HepG2 (cell line): ENCODE data around the gene CSPG5. TPM values are rescaled to one million over a fixed set of nuclear protein-coding genes. Genes with fewer than 3 reads are reported as not detected.

Experiments
- CC2D1A ChIP-seq: sonication (generic); formaldehyde crosslinking; IDR thresholded peaks from 2 replicates; pipeline ENCODE4 v1.8.1; 2023; ENCODE audit warnings: mild to moderate bottlenecking, missing genetic modification reagents
- CHD4 ChIP-seq: fragments of 200-600 bp; sonication (generic); IDR thresholded peaks from 2 replicates; pipeline ENCODE4 v1.7.0; 2017; ENCODE audit warnings: mild to moderate bottlenecking, low read length, borderline replicate concordance
- ELF1 ChIP-seq: sonication (generic); formaldehyde crosslinking; IDR thresholded peaks from 2 replicates; pipeline ENCODE4 v1.4.0; 2020; ENCODE audit warnings: missing genetic modification reagents
- HES4 ChIP-seq: sonication (generic); formaldehyde crosslinking; IDR thresholded peaks from 2 replicates; pipeline ENCODE4 v1.9.0; 2021; ENCODE audit warnings: mild to moderate bottlenecking, missing genetic modification reagents, borderline replicate concordance
- KLF16 ChIP-seq, 2 experiments: sonication (generic) in 1 of 2; formaldehyde crosslinking in 1 of 2; IDR thresholded peaks; 2 replicates each; pipeline versions ENCODE4 v1.6.1 to v1.8.0; 2016 to 2023; ENCODE audit warnings: missing genetic modification reagents in 2 of 2, missing compliant biosample characterization in 1 of 2
- MYNN ChIP-seq: sonication (generic); formaldehyde crosslinking; IDR thresholded peaks from 2 replicates; pipeline ENCODE4 v1.4.0; 2020; ENCODE audit warnings: mild to moderate bottlenecking, low read depth, missing genetic modification reagents
- NCOA2 ChIP-seq: sonication (generic); formaldehyde crosslinking; IDR thresholded peaks from 2 replicates; pipeline ENCODE4 v1.8.0; 2022; ENCODE audit warnings: inconsistent platforms
- NFYB ChIP-seq: sonication (generic); formaldehyde crosslinking; IDR thresholded peaks from 2 replicates; pipeline ENCODE4 v1.4.0; 2020; ENCODE audit warnings: missing genetic modification reagents
- NR1H2 ChIP-seq: sonication (generic); formaldehyde crosslinking; IDR thresholded peaks from 2 replicates; pipeline ENCODE4 v1.8.1; 2022; ENCODE audit warnings: low read depth, missing genetic modification reagents, borderline replicate concordance
- SMARCC2 ChIP-seq: fragments of 450-650 bp; IDR thresholded peaks from 2 replicates; pipeline ENCODE4 v1.6.1; 2017; ENCODE audit warnings: antibody characterized with exemption, mild to moderate bottlenecking
- THYN1 ChIP-seq: sonication (generic); formaldehyde crosslinking; IDR thresholded peaks from 2 replicates; pipeline ENCODE4 v1.8.1; 2023; ENCODE audit warnings: low read depth, mild to moderate bottlenecking, moderate library complexity, missing genetic modification reagents, borderline replicate concordance
- ZBTB7B ChIP-seq: sonication (generic); formaldehyde crosslinking; IDR thresholded peaks from 2 replicates; pipeline ENCODE4 v1.4.0; 2020; ENCODE audit warnings: missing genetic modification reagents
- ZNF251 ChIP-seq: sonication (generic); formaldehyde crosslinking; IDR thresholded peaks from 2 replicates; pipeline ENCODE4 v1.9.0; 2021; ENCODE audit warnings: mild to moderate bottlenecking, missing genetic modification reagents
- ZNF510 ChIP-seq: sonication (generic); formaldehyde crosslinking; IDR thresholded peaks from 2 replicates; pipeline ENCODE4 v1.4.0; 2020; ENCODE audit warnings: low read depth, mild to moderate bottlenecking, missing genetic modification reagents
- ZNF615 ChIP-seq: sonication (generic); formaldehyde crosslinking; IDR thresholded peaks from 2 replicates; pipeline ENCODE4 v1.5.0; 2020; ENCODE audit warnings: mild to moderate bottlenecking, missing genetic modification reagents, borderline replicate concordance
- ZNF776 ChIP-seq: sonication (generic); formaldehyde crosslinking; IDR thresholded peaks from 2 replicates; pipeline ENCODE4 v1.4.0; 2020; ENCODE audit warnings: mild to moderate bottlenecking, missing genetic modification reagents
- ZNF841 ChIP-seq: sonication (generic); formaldehyde crosslinking; IDR thresholded peaks from 2 replicates; pipeline ENCODE4 v1.8.1; 2023; ENCODE audit warnings: missing genetic modification reagents, borderline replicate concordance
- polyA plus RNA-seq, 8 experiments: library from polyadenylated mRNA; depleted of rRNA in 3 of 8; stranded (reverse) in 7 of 8; unstranded in 1 of 8; fragments of >200 nt; fragmentation: Illumina TruSeq in 4 of 8; extraction: Trizol in 4 of 8; gene quantifications; 2 replicates each; pipeline versions ENCODE4 v1.2.1 to v1.2.3, GENCODE V29; 2011 to 2016; ENCODE audit warnings: low read depth in 4 of 8, missing spikeins in 1 of 8, mixed read lengths in 1 of 8; ENCODE audit not compliant: insufficient read depth in 1 of 8
- total RNA-seq, 5 experiments: library from RNA; depleted of rRNA; stranded (reverse); fragments of >200 nt; fragmentation: Illumina TruSeq; extraction: Trizol; gene quantifications; 2 replicates each; pipeline ENCODE4 v1.2.3, GENCODE V29; 2016; ENCODE audit warnings: low read depth in 1 of 5
- TF ChIP-seq, protein P1 (sequence below): sonication (generic); formaldehyde crosslinking; IDR thresholded peaks from 2 replicates; pipeline ENCODE4 v1.4.0; 2020; ENCODE audit warnings: mild to moderate bottlenecking, missing genetic modification reagents
- TF ChIP-seq, protein P2 (sequence below): sonication (generic); formaldehyde crosslinking; IDR thresholded peaks from 2 replicates; pipeline ENCODE4 v1.5.1; 2020; ENCODE audit warnings: missing genetic modification reagents, mild to moderate bottlenecking, borderline replicate concordance
- TF ChIP-seq, protein P3 (sequence below): sonication (generic); formaldehyde crosslinking; IDR thresholded peaks from 2 replicates; pipeline ENCODE4 v1.4.0; 2020; ENCODE audit warnings: missing genetic modification reagents; ENCODE audit errors: not compliant biosample characterization
- TF ChIP-seq, protein P4 (sequence below): IDR thresholded peaks from 2 replicates; pipeline ENCODE4 v1.6.1; 2016; ENCODE audit warnings: missing compliant biosample characterization, missing genetic modification reagents, borderline replicate concordance
- TF ChIP-seq, protein P5 (sequence below): sonication (generic); formaldehyde crosslinking; IDR thresholded peaks from 2 replicates; pipeline ENCODE4 v1.4.0; 2020; ENCODE audit warnings: missing genetic modification reagents
- TF ChIP-seq, protein P6 (sequence below): sonication (generic); formaldehyde crosslinking; IDR thresholded peaks from 2 replicates; pipeline ENCODE4 v1.4.0; 2020; ENCODE audit warnings: mild to moderate bottlenecking, missing genetic modification reagents

CSPG5 gene
- total and polyA plus RNA-seq, 2 of the 13 experiments (the other 11 are each of a cell fraction or from before 2014, with no cell fraction given) = 0.07 to 0.15 TPM

DNA sequence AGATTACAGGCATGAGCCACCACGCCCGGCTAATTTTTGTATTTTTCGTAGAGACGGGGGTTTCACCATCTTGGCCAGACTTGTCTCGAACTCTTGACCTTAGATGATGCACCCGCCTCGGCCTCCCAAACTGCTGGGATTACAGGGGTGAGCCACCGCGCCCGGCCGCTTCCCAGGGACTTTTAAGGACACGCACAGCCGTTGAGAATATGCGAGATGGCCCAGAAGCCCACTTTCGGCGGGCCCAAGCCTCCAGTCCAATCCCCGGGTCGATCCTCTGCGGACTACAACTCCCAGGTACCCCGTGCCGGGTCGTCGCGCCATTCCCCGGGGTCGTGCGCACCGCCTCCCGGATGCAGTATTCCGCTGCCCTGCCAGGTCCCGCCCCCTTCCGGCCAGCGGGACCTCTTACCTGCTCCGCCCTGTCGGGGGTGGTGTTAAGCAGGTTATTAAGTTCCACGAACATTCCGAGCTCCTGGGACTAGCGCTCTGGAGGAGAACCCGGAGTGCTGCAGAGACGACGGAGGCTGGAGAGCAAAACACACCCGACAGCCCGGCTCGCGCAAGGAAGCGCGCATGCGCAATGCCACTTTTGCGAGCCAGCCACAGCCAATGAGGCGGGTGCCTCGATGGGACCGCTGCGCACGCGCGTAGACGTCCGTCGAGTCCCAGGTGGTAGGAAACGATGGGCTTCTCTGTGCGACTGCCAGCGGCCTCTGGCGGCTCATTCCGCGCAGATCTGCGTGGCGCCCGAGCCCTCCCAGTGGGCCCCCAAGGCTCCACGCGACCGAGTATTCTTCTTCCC lies 65.3 kb downstream of the CSPG5 start, which contains the start of gene ELP6 (continued):
- TF ChIP-seq, protein P1, sequence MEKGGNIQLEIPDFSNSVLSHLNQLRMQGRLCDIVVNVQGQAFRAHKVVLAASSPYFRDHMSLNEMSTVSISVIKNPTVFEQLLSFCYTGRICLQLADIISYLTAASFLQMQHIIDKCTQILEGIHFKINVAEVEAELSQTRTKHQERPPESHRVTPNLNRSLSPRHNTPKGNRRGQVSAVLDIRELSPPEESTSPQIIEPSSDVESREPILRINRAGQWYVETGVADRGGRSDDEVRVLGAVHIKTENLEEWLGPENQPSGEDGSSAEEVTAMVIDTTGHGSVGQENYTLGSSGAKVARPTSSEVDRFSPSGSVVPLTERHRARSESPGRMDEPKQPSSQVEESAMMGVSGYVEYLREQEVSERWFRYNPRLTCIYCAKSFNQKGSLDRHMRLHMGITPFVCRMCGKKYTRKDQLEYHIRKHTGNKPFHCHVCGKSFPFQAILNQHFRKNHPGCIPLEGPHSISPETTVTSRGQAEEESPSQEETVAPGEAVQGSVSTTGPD (CRISPR knock-in tag) = no peak
- TF ChIP-seq MYNN (CRISPR knock-in tag) (no peak; the same call in 1 of the 2 replicates), THYN1 (CRISPR knock-in tag) (0 out of 2 replicates have a peak, but pooled peaks have one; percentile 38), ZNF776 (peak; percentile 61; the same call in 1 of the 2 replicates), CC2D1A (CRISPR knock-in tag) (no peak; the same call in 1 of the 2 replicates), CHD4 (no peak), ZBTB7B (CRISPR knock-in tag) (no peak), ZNF615 (CRISPR knock-in tag) (no peak), ZNF251 (CRISPR knock-in tag) (no peak), HES4 (no peak), NCOA2 (CRISPR knock-in tag) (no peak), ELF1 (peak; percentile 90), NFYB (CRISPR knock-in tag) (peak; percentile 76), NR1H2 (CRISPR knock-in tag) (no peak), SMARCC2 (no peak), KLF16 (CRISPR knock-in tag; IDR thresholded peaks at IDR 0.05) (peak in 1 of 2 experiments; percentile 95; a peak in 2 of 4 replicates), ZNF510 (CRISPR knock-in tag) (no peak), ZNF841 (CRISPR knock-in tag) (no peak)
- TF ChIP-seq, protein P2, sequence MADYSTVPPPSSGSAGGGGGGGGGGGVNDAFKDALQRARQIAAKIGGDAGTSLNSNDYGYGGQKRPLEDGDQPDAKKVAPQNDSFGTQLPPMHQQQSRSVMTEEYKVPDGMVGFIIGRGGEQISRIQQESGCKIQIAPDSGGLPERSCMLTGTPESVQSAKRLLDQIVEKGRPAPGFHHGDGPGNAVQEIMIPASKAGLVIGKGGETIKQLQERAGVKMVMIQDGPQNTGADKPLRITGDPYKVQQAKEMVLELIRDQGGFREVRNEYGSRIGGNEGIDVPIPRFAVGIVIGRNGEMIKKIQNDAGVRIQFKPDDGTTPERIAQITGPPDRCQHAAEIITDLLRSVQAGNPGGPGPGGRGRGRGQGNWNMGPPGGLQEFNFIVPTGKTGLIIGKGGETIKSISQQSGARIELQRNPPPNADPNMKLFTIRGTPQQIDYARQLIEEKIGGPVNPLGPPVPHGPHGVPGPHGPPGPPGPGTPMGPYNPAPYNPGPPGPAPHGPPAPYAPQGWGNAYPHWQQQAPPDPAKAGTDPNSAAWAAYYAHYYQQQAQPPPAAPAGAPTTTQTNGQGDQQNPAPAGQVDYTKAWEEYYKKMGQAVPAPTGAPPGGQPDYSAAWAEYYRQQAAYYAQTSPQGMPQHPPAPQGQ (CRISPR knock-in tag) = no peak
- TF ChIP-seq, protein P3, sequence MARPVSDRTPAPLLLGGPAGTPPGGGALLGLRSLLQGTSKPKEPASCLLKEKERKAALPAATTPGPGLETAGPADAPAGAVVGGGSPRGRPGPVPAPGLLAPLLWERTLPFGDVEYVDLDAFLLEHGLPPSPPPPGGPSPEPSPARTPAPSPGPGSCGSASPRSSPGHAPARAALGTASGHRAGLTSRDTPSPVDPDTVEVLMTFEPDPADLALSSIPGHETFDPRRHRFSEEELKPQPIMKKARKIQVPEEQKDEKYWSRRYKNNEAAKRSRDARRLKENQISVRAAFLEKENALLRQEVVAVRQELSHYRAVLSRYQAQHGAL (CRISPR knock-in tag) = no peak
- TF ChIP-seq, protein P4, sequence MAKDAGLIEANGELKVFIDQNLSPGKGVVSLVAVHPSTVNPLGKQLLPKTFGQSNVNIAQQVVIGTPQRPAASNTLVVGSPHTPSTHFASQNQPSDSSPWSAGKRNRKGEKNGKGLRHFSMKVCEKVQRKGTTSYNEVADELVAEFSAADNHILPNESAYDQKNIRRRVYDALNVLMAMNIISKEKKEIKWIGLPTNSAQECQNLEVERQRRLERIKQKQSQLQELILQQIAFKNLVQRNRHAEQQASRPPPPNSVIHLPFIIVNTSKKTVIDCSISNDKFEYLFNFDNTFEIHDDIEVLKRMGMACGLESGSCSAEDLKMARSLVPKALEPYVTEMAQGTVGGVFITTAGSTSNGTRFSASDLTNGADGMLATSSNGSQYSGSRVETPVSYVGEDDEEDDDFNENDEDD (CRISPR knock-in tag) = peak; percentile 77; the same call in 1 of the 2 replicates
- TF ChIP-seq, protein P5, sequence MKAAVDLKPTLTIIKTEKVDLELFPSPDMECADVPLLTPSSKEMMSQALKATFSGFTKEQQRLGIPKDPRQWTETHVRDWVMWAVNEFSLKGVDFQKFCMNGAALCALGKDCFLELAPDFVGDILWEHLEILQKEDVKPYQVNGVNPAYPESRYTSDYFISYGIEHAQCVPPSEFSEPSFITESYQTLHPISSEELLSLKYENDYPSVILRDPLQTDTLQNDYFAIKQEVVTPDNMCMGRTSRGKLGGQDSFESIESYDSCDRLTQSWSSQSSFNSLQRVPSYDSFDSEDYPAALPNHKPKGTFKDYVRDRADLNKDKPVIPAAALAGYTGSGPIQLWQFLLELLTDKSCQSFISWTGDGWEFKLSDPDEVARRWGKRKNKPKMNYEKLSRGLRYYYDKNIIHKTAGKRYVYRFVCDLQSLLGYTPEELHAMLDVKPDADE (CRISPR knock-in tag) = no peak
- TF ChIP-seq, protein P6, sequence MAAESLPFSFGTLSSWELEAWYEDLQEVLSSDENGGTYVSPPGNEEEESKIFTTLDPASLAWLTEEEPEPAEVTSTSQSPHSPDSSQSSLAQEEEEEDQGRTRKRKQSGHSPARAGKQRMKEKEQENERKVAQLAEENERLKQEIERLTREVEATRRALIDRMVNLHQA = no peak
